K562 (cell line): Measurements from ENCODE around the gene UCHL5. TPM values are rescaled to one million over a fixed set of nuclear protein-coding genes. Genes with fewer than 3 reads are reported as not detected.

Source experiments
- ATAC-seq: fragments of 200-7000 bp; cut with Tn5 transposase; 3 replicates; pipeline ENCODE4 v1.9.1; 2020; ENCODE audit warnings: moderate library complexity
- BruUV-seq: library from RNA; stranded (reverse); fragments of 400-500 nt; replicated peaks from 2 replicates; lab custom pipeline; 2021; lab: Mats Ljungman, UMichigan
- CTCF ChIA-PET: fragments of 300-600 bp; formaldehyde crosslinking; extraction: SDS; loops from one replicate; lab custom pipeline; 2021; ENCODE audit warnings: low intra/inter-chr PET ratio; lab: Yijun Ruan, JAX
- POLR2A ChIA-PET: fragments of 300-600, 350-650 bp; sonication (Branson Sonifier 250); formaldehyde crosslinking; extraction: SDS; loops from one replicate; lab custom pipeline; 2021; ENCODE audit warnings: antibody characterized with exemption, inconsistent platforms; lab: Yijun Ruan, JAX
- DNase-seq, 4 experiments: peaks; one replicate each; pipeline versions ENCODE4 v3.0.0 to v3.0.0-alpha.2; 2011 to 2018; ENCODE audit warnings: low spot score in 3 of 4, mixed read lengths in 3 of 4; ENCODE audit errors: extremely low read depth in 1 of 4
- FAIRE-seq: peaks from 2 replicates; lab custom pipeline; 2011; peaks lifted over from hg19 to GRCh38; lab: Jason Lieb, UNC
- H2AFZ ChIP-seq: 2 replicates; pipeline ENCODE4 v1.6.0; 2011; ENCODE audit warnings: low read depth, low read length, control low read depth, inconsistent platforms
- H3K27ac ChIP-seq: fragments of 200-600 bp; 3 replicates; pipeline ENCODE4 v1.8.0; 2011; ENCODE audit warnings: low read depth, mild to moderate bottlenecking, control low read depth, inconsistent platforms, low read length, moderate library complexity, mixed read lengths; ENCODE audit errors: extremely low read depth
- H3K27me3 ChIP-seq, 2 experiments: fragments of 300-600 bp in 1 of 2; 2 replicates in 1 of 2; 3 replicates in 1 of 2; pipeline versions ENCODE4 v1.6.0 to v1.8.0; 2011; ENCODE audit warnings: inconsistent platforms in 2 of 2, low read length in 2 of 2, mild to moderate bottlenecking in 1 of 2, mixed read lengths in 1 of 2, moderate library complexity in 1 of 2; ENCODE audit not compliant: control insufficient read depth in 2 of 2, insufficient read depth in 2 of 2
- H3K36me3 ChIP-seq: fragments of 300-600 bp; 3 replicates; pipeline ENCODE4 v1.8.0; 2011; ENCODE audit warnings: mild to moderate bottlenecking, low read length, inconsistent platforms; ENCODE audit not compliant: control insufficient read depth, insufficient read depth
- H3K4me1 ChIP-seq, 2 experiments: fragments of 200-600 bp in 1 of 2; replicated peaks in 1 of 2; 2 replicates in 1 of 2; 3 replicates in 1 of 2; pipeline versions ENCODE4 v1.5.1 to v1.8.0; 2011; ENCODE audit warnings: inconsistent platforms in 2 of 2, low read length in 2 of 2, mild to moderate bottlenecking in 1 of 2, mixed read lengths in 1 of 2, moderate library complexity in 1 of 2; ENCODE audit not compliant: control insufficient read depth in 2 of 2, insufficient read depth in 2 of 2
- H3K4me2 ChIP-seq: 2 replicates; pipeline ENCODE4 v1.6.1; 2011; ENCODE audit warnings: low read length, control low read depth, inconsistent platforms, mixed read lengths; ENCODE audit not compliant: insufficient read depth
- H3K4me3 ChIP-seq: fragments of 200-600 bp; sonication (generic), shearing (Covaris generic); 2 replicates; pipeline ENCODE4 v1.5.1; 2016; ENCODE audit warnings: control low read depth, inconsistent platforms
- H3K79me2 ChIP-seq: fragments of 200-600 bp; 3 replicates; pipeline ENCODE4 v1.8.0; 2011; ENCODE audit warnings: low read length, inconsistent platforms; ENCODE audit not compliant: control insufficient read depth, insufficient read depth
- H3K9ac ChIP-seq, 2 experiments: 2 replicates each; pipeline versions ENCODE4 v1.6.0 to v1.6.1; 2011; ENCODE audit warnings: low read depth in 2 of 2, low read length in 2 of 2, control low read depth in 1 of 2, inconsistent platforms in 1 of 2, mild to moderate bottlenecking in 1 of 2, mixed read lengths in 1 of 2; ENCODE audit not compliant: insufficient read depth in 1 of 2
- H3K9me1 ChIP-seq: one replicate; pipeline ENCODE4 v1.6.0; 2011; ENCODE audit warnings: inconsistent platforms, mild to moderate bottlenecking, low read length, moderate library complexity; ENCODE audit not compliant: control insufficient read depth, insufficient read depth
- H3K9me3 ChIP-seq: replicated peaks from 2 replicates; pipeline ENCODE4 v1.5.1; 2011; ENCODE audit warnings: low read depth, low read length, inconsistent platforms; ENCODE audit not compliant: control insufficient read depth, insufficient read depth
- H4K20me1 ChIP-seq: replicated peaks from 2 replicates; pipeline ENCODE4 v1.6.1; 2011; ENCODE audit warnings: low read length, inconsistent platforms, mixed read lengths; ENCODE audit not compliant: control insufficient read depth, insufficient read depth
- ARNT ChIP-seq, 2 experiments: fragments of 450-650 bp; IDR thresholded peaks; 2 replicates each; pipeline ENCODE4 v1.6.1; 2016; ENCODE audit warnings: mild to moderate bottlenecking in 1 of 2
- BRD9 ChIP-seq: fragments of 450-650 bp; IDR thresholded peaks from 2 replicates; pipeline ENCODE4 v1.6.1; 2018; ENCODE audit warnings: low read depth; ENCODE audit not compliant: partially characterized antibody
- CTCF ChIP-seq, 3 experiments: IDR thresholded peaks in 2 of 3; conservative IDR thresholded peaks in 1 of 3; 2 replicates each; pipeline ENCODE4 v1.5.1; 2011 to 2012; ENCODE audit warnings: low read length in 3 of 3, mild to moderate bottlenecking in 3 of 3, control low read depth in 2 of 3, improper control_type of control experiment in 1 of 3, inconsistent platforms in 1 of 3, low read depth in 1 of 3, mixed read lengths in 1 of 3, moderate library complexity in 1 of 3; ENCODE audit not compliant: insufficient read depth in 2 of 3
- DACH1 ChIP-seq: fragments of 450-650 bp; IDR thresholded peaks from 2 replicates; pipeline ENCODE4 v1.6.1; 2018; ENCODE audit not compliant: partially characterized antibody
- MIER1 ChIP-seq: fragments of 450-650 bp; IDR thresholded peaks from 2 replicates; pipeline ENCODE4 v1.6.1; 2016; ENCODE audit warnings: antibody characterized with exemption, mild to moderate bottlenecking, low read depth
- POU5F1 ChIP-seq: fragments of 150-350 bp; IDR thresholded peaks from 2 replicates; pipeline ENCODE4 v1.6.1; 2014; ENCODE audit warnings: borderline replicate concordance, low read length, low read depth, mild to moderate bottlenecking; ENCODE audit not compliant: partially characterized antibody
- PRPF4 ChIP-seq: fragments of 200-400 bp; formaldehyde crosslinking; IDR thresholded peaks from one replicate; pipeline ENCODE4 v1.6.1; 2017; ENCODE audit warnings: low read length, low read depth, mild to moderate bottlenecking; ENCODE audit not compliant: insufficient read depth, poor library complexity, severe bottlenecking
- RAD21 ChIP-seq, 2 experiments: fragments of 250-450 bp in 1 of 2; fragments of 450-650 bp in 1 of 2; sonication (Bioruptor Pico) in 1 of 2; formaldehyde crosslinking in 1 of 2; IDR thresholded peaks in 1 of 2; conservative IDR thresholded peaks in 1 of 2; 2 replicates each; pipeline versions ENCODE4 v1.4.0 to v1.8.0; 2020 to 2022; ENCODE audit warnings: mild to moderate bottlenecking in 2 of 2, moderate library complexity in 1 of 2
- RBM25 ChIP-seq: fragments of 200-400 bp; formaldehyde crosslinking; IDR thresholded peaks from 2 replicates; pipeline ENCODE4 v1.6.1; 2018; ENCODE audit warnings: low read length, low read depth, moderate library complexity; ENCODE audit not compliant: severe bottlenecking
- RNF2 ChIP-seq: sonication (generic); IDR thresholded peaks from 2 replicates; pipeline ENCODE4 v1.6.1; 2016
- STAT5A ChIP-seq: IDR thresholded peaks from 2 replicates; pipeline ENCODE4 v1.6.1; 2012; ENCODE audit warnings: low read length, inconsistent platforms, borderline replicate concordance
- ZKSCAN1 ChIP-seq: fragments of 150-350 bp; IDR thresholded peaks from 2 replicates; pipeline ENCODE4 v1.6.1; 2016; ENCODE audit warnings: low read depth, low read length
- ZNF24 ChIP-seq: fragments of 450-650 bp; IDR thresholded peaks from 2 replicates; pipeline ENCODE4 v1.6.1; 2016
- ZNF561 ChIP-seq: fragments of 450-650 bp; formaldehyde crosslinking; conservative IDR thresholded peaks from 2 replicates; pipeline ENCODE4 v1.4.0; 2020; ENCODE audit warnings: mild to moderate bottlenecking, moderate library complexity
- WGBS: fragments of 100-300 bp; shearing (Covaris generic); methylation state at CpG from one replicate; pipeline ENCODE4 v1.1.6; 2016; ENCODE audit warnings: low coverage, mixed read lengths; ENCODE audit not compliant: insufficient coverage; ENCODE audit errors: missing lambda C conversion rate; 5-methylcytosine and 5-hydroxymethylcytosine counted together
- in situ Hi-C: fragments of 300-500 bp; cut with MboI; formaldehyde crosslinking; loops from 4 replicates; pipeline ENCODE4 v1.15.0; 2018; ENCODE audit warnings: inconsistent platforms, mixed read lengths
- intact Hi-C: fragments of 100-400 bp; cut with micrococcal nuclease; formaldehyde crosslinking; loops from 2 replicates; pipeline ENCODE4 v1.14.2; 2022
- polyA plus RNA-seq, 8 experiments: library from polyadenylated mRNA; depleted of rRNA in 4 of 8; stranded (reverse) in 5 of 8; unstranded in 3 of 8; fragments of >200 nt; fragmentation: Nextera tagmentation in 2 of 8; fragmentation: Illumina TruSeq in 1 of 8; extraction: Ambion mirVana in 2 of 8; extraction: Trizol in 1 of 8; gene quantifications; 2 replicates each; pipeline versions ENCODE4 v1.2.1 to v1.2.3, GENCODE V29; 2011 to 2014; ENCODE audit warnings: inconsistent platforms in 1 of 8, missing spikeins in 1 of 8
- total RNA-seq, 7 experiments: library from RNA; depleted of rRNA in 6 of 7; stranded (reverse); fragments of >200 nt in 6 of 7; fragmentation: Illumina TruSeq in 2 of 7; extraction: Trizol in 2 of 7; gene quantifications; 2 replicates each; pipeline versions ENCODE4 v1.2.1 to v1.2.3, GENCODE V29; 2011 to 2021; ENCODE audit warnings: low replicate concordance in 1 of 7

The UCHL5 gene
- total and polyA plus RNA-seq, 9 of the 15 experiments (the other 6 are each of a cell fraction or from before 2014, with no cell fraction given) = 61.0 to 206 (median 122) TPM

GRCh38 chr1:193031431-193031830 is 27.7 kb downstream of the UCHL5 start:
- Histone ChIP-seq H3K9ac (no peak overlapping the region), H4K20me1 (no peaks in the 10 kb centered on the region), H3K4me3 (no peak overlapping the region), H3K27ac (no peak overlapping the region), H3K79me2 (peaks cover 73% of the 10 kb centered on the region), H3K36me3 (peaks cover 60% of the 10 kb centered on the region), H3K9me3 (no peaks in the 10 kb centered on the region), H3K4me2 (no peak overlapping the region), H3K4me1 (no peaks in the 10 kb centered on the region; a peak in 1 of 5 replicates), H3K27me3 (no peaks in the 10 kb centered on the region), H2AFZ (no peak overlapping the region), H3K9me1 (no peaks in the 10 kb centered on the region)
- ATAC-seq (peak; percentile 84), DNase-seq (no peak), FAIRE-seq (peak; percentile 19)
- in situ Hi-C loops = no loop called here
- intact Hi-C loops = loop anchor here (5.0 kb wide), 1 partner anchor 554 kb away; no protein-coding TSS in a partner anchor
- 74% methylated on average over 2 of the region's 2 CpGs for WGBS
- ChIA-PET POLR2A (interaction anchor here (1.0 kb wide), 3 partner anchors 7 to 224 kb away, joined by 4 to 6 read pairs (median 4); no protein-coding TSS in a partner anchor), CTCF (interaction anchor here (1.2 kb wide), 1 partner anchor 12 kb away, joined by 4 read pairs; no protein-coding TSS in a partner anchor)
- peak; percentile 35 for TF ChIP-seq RBM25
- peak; percentile 32 to 37; a peak in 3 of 4 replicates for TF ChIP-seq RAD21 (CRISPR knock-in tag; conservative IDR thresholded peaks at IDR 0.05 in 1 of 2, IDR thresholded peaks at IDR 0.05 in 1 of 2)
- no peak for TF ChIP-seq BRD9
- TF ChIP-seq ZNF561 (CRISPR knock-in tag) = no peak
- no peak for TF ChIP-seq MIER1
- TF ChIP-seq POU5F1 = no peak
- TF ChIP-seq CTCF (IDR thresholded peaks at IDR 0.05 in 2 of 3, conservative IDR thresholded peaks at IDR 0.05 in 1 of 3; ENCODE audit: insufficient read depth in 2 of 3, low read depth in 1 of 3, low read length in 3 of 3) = peak in 1 of 3 experiments; percentile 43; a peak in 2 of 6 replicates
- no peak for TF ChIP-seq ARNT (IDR thresholded peaks at IDR 0.05)
- no peak for TF ChIP-seq RNF2
- TF ChIP-seq DACH1 = no peak
- no peak for TF ChIP-seq PRPF4
- TF ChIP-seq ZNF24 = peak; percentile 97
- TF ChIP-seq ZKSCAN1 = peak; percentile 95
- no peak for TF ChIP-seq STAT5A
- TSS peak; percentile 0 for BruUV-seq
